ENCODE measurements around the gene PPT2.

PPT2 gene

GRCh38 chr6:32147401-32148132 lies 6.4 kb upstream of the PPT2 start:
- peaks cover 1% of the 10 kb centered on the region; the same call in 1 of the 2 replicates for H3K27me3 ChIP-seq (ENCODE audit: insufficient read depth, low read depth)
- no peak overlapping the region for H3K27ac ChIP-seq
- H3K4me2 ChIP-seq, result no peak overlapping the region
- H3K4me1 ChIP-seq (ENCODE audit: low read depth, poor library complexity, severe bottlenecking), result no peaks in the 10 kb centered on the region
- H2AFZ ChIP-seq (ENCODE audit: low read depth), result no peak overlapping the region
- H3K36me3 ChIP-seq (ENCODE audit: insufficient read depth), result no peaks in the 10 kb centered on the region
- H3K4me3 ChIP-seq (IDR thresholded peaks at IDR 0.05; ENCODE audit: insufficient read depth, low read depth, low read length), result no peak overlapping the region
- no peak for TF ChIP-seq CTCF (conservative IDR thresholded peaks at IDR 0.05; ENCODE audit: low read depth, low read length)
- H3K9ac ChIP-seq, result no peak overlapping the region
- H4K20me1 ChIP-seq (ENCODE audit: insufficient read depth), result no peaks in the 10 kb centered on the region
- H3K79me2 ChIP-seq (ENCODE audit: insufficient read depth, low read depth), result no peaks in the 10 kb centered on the region

- Histone ChIP-seq H3K27me3 (ENCODE audit: insufficient read depth, low read depth) (peaks cover 6% of the 10 kb centered on the region; the same call in 1 of the 2 replicates), H3K4me2 (no peak overlapping the region), H3K36me3 (ENCODE audit: insufficient read depth) (no peaks in the 10 kb centered on the region), H3K4me1 (ENCODE audit: low read depth, poor library complexity, severe bottlenecking) (no peaks in the 10 kb centered on the region), H3K27ac (no peak overlapping the region), H4K20me1 (ENCODE audit: insufficient read depth) (no peaks in the 10 kb centered on the region), H3K9ac (no peak overlapping the region), H3K4me3 (IDR thresholded peaks at IDR 0.05; ENCODE audit: insufficient read depth, low read depth, low read length) (no peak overlapping the region), H2AFZ (ENCODE audit: low read depth) (no peak overlapping the region), H3K79me2 (ENCODE audit: insufficient read depth, low read depth) (no peaks in the 10 kb centered on the region)
- TF ChIP-seq CTCF (conservative IDR thresholded peaks at IDR 0.05; ENCODE audit: low read depth, low read length), result no peak
Measured at GRCh38 chr6:32148289-32149091, 5.5 kb upstream of the PPT2 start.

GRCh38 chr6:32149092-32149755 lies 4.7 kb upstream of the PPT2 start:
- peaks cover 6% of the 10 kb centered on the region; the same call in 1 of the 2 replicates for H3K27me3 ChIP-seq (ENCODE audit: insufficient read depth, low read depth)
- H3K4me3 ChIP-seq (IDR thresholded peaks at IDR 0.05; ENCODE audit: insufficient read depth, low read depth, low read length), result no peak overlapping the region
- H3K4me2 ChIP-seq, result no peak overlapping the region
- TF ChIP-seq CTCF (conservative IDR thresholded peaks at IDR 0.05; ENCODE audit: low read depth, low read length), result no peak
- no peaks in the 10 kb centered on the region for H4K20me1 ChIP-seq (ENCODE audit: insufficient read depth)
- no peak overlapping the region for H2AFZ ChIP-seq (ENCODE audit: low read depth)
- H3K79me2 ChIP-seq (ENCODE audit: insufficient read depth, low read depth), result no peaks in the 10 kb centered on the region
- H3K27ac ChIP-seq, result no peak overlapping the region
- H3K4me1 ChIP-seq (ENCODE audit: low read depth, poor library complexity, severe bottlenecking), result no peaks in the 10 kb centered on the region
- H3K36me3 ChIP-seq (ENCODE audit: insufficient read depth), result no peaks in the 10 kb centered on the region
- H3K9ac ChIP-seq, result no peak overlapping the region

- H4K20me1 ChIP-seq (ENCODE audit: insufficient read depth), result no peaks in the 10 kb centered on the region
- no peak overlapping the region for H3K4me2 ChIP-seq
- H2AFZ ChIP-seq (ENCODE audit: low read depth), result no peak overlapping the region
- no peak for TF ChIP-seq CTCF (conservative IDR thresholded peaks at IDR 0.05; ENCODE audit: low read depth, low read length)
- peaks cover 6% of the 10 kb centered on the region; the same call in 1 of the 2 replicates for H3K27me3 ChIP-seq (ENCODE audit: insufficient read depth, low read depth)
- H3K79me2 ChIP-seq (ENCODE audit: insufficient read depth, low read depth), result no peaks in the 10 kb centered on the region
- no peak overlapping the region for H3K27ac ChIP-seq
- no peak overlapping the region for H3K9ac ChIP-seq
- H3K4me1 ChIP-seq (ENCODE audit: low read depth, poor library complexity, severe bottlenecking), result no peaks in the 10 kb centered on the region
- H3K36me3 ChIP-seq (ENCODE audit: insufficient read depth), result no peaks in the 10 kb centered on the region
- no peak overlapping the region for H3K4me3 ChIP-seq (IDR thresholded peaks at IDR 0.05; ENCODE audit: insufficient read depth, low read depth, low read length)
Measured at GRCh38 chr6:32149932-32150870, 3.7 kb upstream of the PPT2 start.

Measured in KMS-11 (cell line).